Sigmoid colon (tissue), 4 donors: ENCODE measurements around the gene KIF20A.

Experiments
- CTCF ChIP-seq, 4 experiments: fragments of 450-650 bp in 3 of 4; fragments of 200-600 bp in 1 of 4; IDR thresholded peaks; one replicate each; pipeline ENCODE4 v1.5.1; 2016 to 2019; ENCODE audit warnings: antibody characterized with exemption in 4 of 4, mild to moderate bottlenecking in 3 of 4, moderate library complexity in 2 of 4
- POLR2A ChIP-seq, 2 donors: fragments of 450-650 bp; IDR thresholded peaks; one replicate each; pipeline ENCODE4 v1.6.1; 2016; ENCODE audit warnings: antibody characterized with exemption in 2 of 2, mild to moderate bottlenecking in 2 of 2, moderate library complexity in 2 of 2
- POLR2AphosphoS5 ChIP-seq, 4 donors: sonication (generic); formaldehyde crosslinking; IDR thresholded peaks; one replicate each; pipeline ENCODE4 v1.6.1; 2017; ENCODE audit warnings: antibody characterized with exemption in 4 of 4

- TF ChIP-seq CTCF (IDR thresholded peaks at IDR 0.05): no peak
- no peak for TF ChIP-seq POLR2A (IDR thresholded peaks at IDR 0.05)
- no peak for TF ChIP-seq POLR2AphosphoS5 (IDR thresholded peaks at IDR 0.05)
These were observed 18.2 kb upstream of the KIF20A start for GRCh38 chr5:138160706-138161105.
